NCI-H2227 (cell line): ENCODE results near the gene TEAD4.

Experiments used
- DNase-seq: peaks from one replicate; lab custom pipeline; 2025; ENCODE audit not compliant: unreplicated experiment; lab: John Stamatoyannopoulos, UW

TEAD4 gene

GRCh38 chr12:3077572-3078081 is 118.4 kb downstream of the TEAD4 start:
- no peak for DNase-seq

- no peak for DNase-seq
Observed at GRCh38 chr12:3078086-3078820, 119.1 kb downstream of the TEAD4 start.

- DNase-seq = no peak
Observed at GRCh38 chr12:3081091-3081490, 121.9 kb downstream of the TEAD4 start.

- DNase-seq = no peak
Observed at GRCh38 chr12:3081886-3082285, 122.7 kb downstream of the TEAD4 start.

- no peak for DNase-seq
Observed at GRCh38 chr12:3083241-3083920, 124.2 kb downstream of the TEAD4 start.

- DNase-seq = no peak
Observed at GRCh38 chr12:3083921-3084347, 124.7 kb downstream of the TEAD4 start.

- DNase-seq = no peak
Observed at GRCh38 chr12:3084742-3085141, 125.5 kb downstream of the TEAD4 start.

- DNase-seq = no peak
Observed at GRCh38 chr12:3085341-3086139, 126.3 kb downstream of the TEAD4 start.

- DNase-seq = no peak
Observed at GRCh38 chr12:3086211-3086610, 127.0 kb downstream of the TEAD4 start.

GRCh38 chr12:3086729-3087323 is 127.6 kb downstream of the TEAD4 start:
- DNase-seq = no peak

GRCh38 chr12:3087758-3088650 is 128.8 kb downstream of the TEAD4 start:
- no peak for DNase-seq

- DNase-seq = no peak
Observed at GRCh38 chr12:3089588-3089987, 130.4 kb downstream of the TEAD4 start.
